Activated CD4-positive, alpha-beta T cell treated with anti-CD3 and anti-CD28 coated beads for 4 hours (primary cell): ENCODE measurements around the gene AKT1.
A peak's percentile ranks its signal among the peaks of the same experiment; 100 is the strongest.
"Not testable (repeated sequence)": the region's sequence is repeated elsewhere in the genome, so short reads cannot be mapped to it uniquely, and the experiment has no call there.

Experiments
- DNase-seq, 2 donors: peaks; one replicate each; pipeline ENCODE4 v3.0.0-alpha.2; 2020

Gene AKT1

GRCh38 chr14:104751539-104752422, 43.8 kb downstream of the AKT1 start:
- DNase-seq = no peak

GRCh38 chr14:104750753-104751057, 44.8 kb downstream of the AKT1 start:
- DNase-seq = not testable (repeated sequence)

GRCh38 chr14:104750056-104750752, 45.3 kb downstream of the AKT1 start:
- no peak for DNase-seq

- DNase-seq = no peak
These were observed 46.4 kb downstream of the AKT1 start for GRCh38 chr14:104749111-104749649.

GRCh38 chr14:104747876-104748275, 47.7 kb downstream of the AKT1 start:
- DNase-seq = no peak

GRCh38 chr14:104746934-104747481, 48.5 kb downstream of the AKT1 start:
- DNase-seq = no peak

- peak in 1 of 2 donors; percentile 35 for DNase-seq
These were observed 49.4 kb downstream of the AKT1 start for GRCh38 chr14:104746071-104746545.

GRCh38 chr14:104745431-104745830, 50.1 kb downstream of the AKT1 start:
- DNase-seq = no peak

GRCh38 chr14:104744484-104744883, 51.1 kb downstream of the AKT1 start:
- no peak for DNase-seq

GRCh38 chr14:104743461-104744380, 51.8 kb downstream of the AKT1 start:
- no peak for DNase-seq

- no peak for DNase-seq
These were observed 52.7 kb downstream of the AKT1 start for GRCh38 chr14:104742586-104743455.

- DNase-seq = no peak
These were observed 53.7 kb downstream of the AKT1 start for GRCh38 chr14:104741803-104742251.

- DNase-seq = no peak
These were observed 54.3 kb downstream of the AKT1 start for GRCh38 chr14:104741108-104741802.

- DNase-seq = no peak
These were observed 55.7 kb downstream of the AKT1 start for GRCh38 chr14:104739546-104740516.

GRCh38 chr14:104739026-104739425, 56.5 kb downstream of the AKT1 start:
- DNase-seq = no peak

- DNase-seq = no peak
These were observed 57.1 kb downstream of the AKT1 start for GRCh38 chr14:104738375-104739019.

GRCh38 chr14:104735830-104736642, 59.5 kb downstream of the AKT1 start:
- no peak for DNase-seq
